Activated CD4-positive, alpha-beta T cell treated with anti-CD3 and anti-CD28 coated beads, Interleukin-2, amount 50 U/mL, for 48 hours (primary cell): Measurements from ENCODE around the gene SFMBT2.

Experiments used
- DNase-seq, 2 experiments: peaks; one replicate each; pipeline ENCODE4 v3.0.0-alpha.2; 2020

SFMBT2 gene

DNA sequence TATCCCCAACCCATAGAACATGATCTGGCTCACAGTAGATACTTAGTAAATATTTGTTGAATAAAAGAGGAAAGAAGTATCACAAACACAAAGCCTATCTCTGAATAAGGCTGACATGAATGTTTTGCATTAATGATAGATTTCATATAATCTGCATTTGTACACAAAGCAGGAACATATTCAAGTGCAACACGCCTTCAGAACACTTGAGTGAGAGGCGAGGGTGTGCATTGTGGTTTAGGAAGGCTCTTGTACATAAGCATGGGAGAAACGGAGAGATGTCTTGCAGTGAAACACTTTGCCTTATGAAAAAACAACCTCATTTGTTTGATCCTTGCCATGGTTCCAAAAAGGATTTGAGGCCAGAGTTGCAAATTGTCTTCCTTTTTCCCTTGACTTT is 14.1 kb upstream of the SFMBT2 start:
- DNase-seq = no peak

DNA sequence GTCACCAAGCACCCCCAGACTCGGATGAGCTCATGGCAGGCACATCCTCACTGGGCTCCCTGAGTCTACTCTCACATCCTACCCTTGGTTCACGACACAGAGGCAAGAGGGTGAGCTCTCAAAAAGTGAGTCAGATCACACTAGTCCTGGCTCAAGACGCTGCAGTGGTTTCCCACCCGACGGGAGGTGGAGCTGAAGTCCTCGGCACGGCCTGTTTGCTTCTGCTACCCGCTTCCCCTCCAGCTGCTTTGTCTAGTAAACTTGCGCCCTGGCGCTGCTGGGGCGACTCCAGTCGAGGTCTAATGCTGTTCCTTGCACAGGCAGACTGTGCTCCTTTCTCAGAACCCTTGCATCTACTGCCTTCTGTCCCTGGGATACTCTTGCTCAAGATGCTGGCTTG is 13.5 kb upstream of the SFMBT2 start:
- DNase-seq = no peak

GRCh38 chr10:7423521-7423920 is 12.7 kb upstream of the SFMBT2 start:
- no peak for DNase-seq

DNA sequence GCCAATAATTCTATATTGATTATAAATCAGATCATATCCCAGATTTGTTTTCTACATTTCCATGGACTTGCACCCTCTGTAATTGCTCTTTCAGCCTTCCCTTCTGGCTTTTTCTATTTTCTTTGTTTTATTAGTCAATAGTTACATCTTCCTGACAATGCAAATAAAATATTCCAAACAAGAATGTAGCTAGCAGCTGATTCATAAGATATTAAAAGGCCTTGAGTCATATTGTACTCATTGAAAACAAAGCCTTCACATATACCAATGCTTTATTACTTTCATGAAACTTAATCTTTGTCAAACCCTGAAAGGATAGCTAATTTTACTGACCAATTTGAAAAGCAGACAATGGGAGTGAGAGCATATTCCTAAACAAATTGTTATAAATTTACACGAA is 10.7 kb upstream of the SFMBT2 start:
- no peak for DNase-seq

DNA sequence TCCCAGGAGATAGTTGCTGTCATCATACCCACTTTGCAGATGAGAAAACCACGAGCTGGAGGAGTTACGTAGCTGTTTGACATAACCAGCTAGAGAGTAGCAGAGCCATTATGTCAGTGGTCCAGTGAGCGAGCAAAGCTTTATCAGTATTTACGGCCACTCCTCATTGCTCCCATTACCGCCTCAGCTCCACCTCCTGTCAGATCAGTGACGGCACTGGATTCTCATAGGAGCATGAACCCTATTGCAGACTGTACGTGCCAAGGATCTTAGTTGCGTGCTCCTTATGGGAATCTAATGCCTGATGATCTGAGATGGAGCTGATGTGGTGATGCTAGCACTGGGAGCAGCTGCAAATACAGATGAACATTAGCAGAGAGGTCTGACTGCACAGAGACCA is 9.2 kb upstream of the SFMBT2 start:
- no peak for DNase-seq

DNA sequence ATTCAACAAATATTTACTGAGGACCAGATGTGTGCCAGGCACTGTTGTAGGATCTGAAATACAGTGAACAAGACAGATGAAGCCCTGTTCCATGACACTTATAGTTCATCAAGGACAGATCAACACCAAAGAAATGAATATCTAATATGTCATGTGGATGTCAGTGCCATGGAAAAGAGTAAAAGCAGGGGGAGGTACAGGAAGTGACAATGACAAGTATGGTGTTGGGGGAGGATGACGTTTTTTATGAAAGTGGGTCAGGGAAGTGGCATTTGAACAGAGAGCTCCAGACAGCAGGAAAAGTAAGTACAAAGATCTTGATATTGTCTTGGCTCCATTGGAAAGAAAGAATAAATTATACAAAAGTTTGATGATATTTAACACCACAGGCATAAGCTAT is 7.0 kb upstream of the SFMBT2 start:
- no peak for DNase-seq

GRCh38 chr10:7417103-7417623 is 6.3 kb upstream of the SFMBT2 start:
- DNase-seq = no peak

- DNase-seq = no peak
Measured at GRCh38 chr10:7414766-7415165, 3.9 kb upstream of the SFMBT2 start.

DNA sequence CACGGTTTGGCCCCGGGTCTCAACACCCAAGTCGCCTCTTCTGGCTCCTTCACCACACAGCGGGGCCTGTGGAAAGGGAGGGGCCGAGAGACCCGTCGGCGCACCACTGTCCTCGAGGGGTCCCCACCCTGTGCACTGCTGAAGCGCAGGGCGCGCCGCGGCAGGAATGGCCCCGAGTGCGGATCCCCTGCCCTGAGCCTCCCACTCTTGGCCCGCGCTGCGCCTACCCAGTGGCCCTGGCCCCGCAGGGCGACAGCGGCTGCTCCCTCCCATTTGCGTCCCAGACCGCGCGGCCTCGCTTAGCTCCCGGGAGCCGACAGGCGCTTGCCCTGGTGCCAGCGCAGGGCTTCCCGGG is 2.1 kb upstream of the SFMBT2 start:
- no peak for DNase-seq

- peak; percentile 40 to 60 for DNase-seq
Measured at GRCh38 chr10:7412237-7412927, 1.5 kb upstream of the SFMBT2 start.

DNA sequence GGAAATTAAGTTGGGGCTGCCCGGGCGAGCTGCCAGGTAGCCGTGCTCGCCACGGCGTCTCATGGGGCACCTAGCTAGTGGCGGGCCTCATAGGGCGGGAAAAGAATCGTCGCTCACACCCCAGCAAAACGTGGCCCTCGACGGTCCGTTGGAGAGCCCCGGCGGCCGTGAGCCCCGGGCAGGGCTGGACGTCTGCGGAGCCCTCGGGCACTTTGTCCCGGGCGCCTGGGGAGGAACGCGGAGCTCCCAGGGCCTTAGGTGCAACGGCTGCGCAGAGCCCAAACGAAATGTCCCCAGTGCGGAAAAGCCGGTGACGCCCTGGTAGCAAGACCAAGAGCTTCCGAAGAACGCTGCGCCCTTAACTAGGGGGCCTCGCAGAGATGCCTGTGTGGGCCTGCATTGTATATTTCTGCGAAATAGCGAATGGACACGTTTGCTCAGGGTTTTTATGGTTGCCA is 866 bp upstream of the SFMBT2 start:
- DNase-seq = peak; percentile 26 to 27

- DNase-seq = peak; percentile 46 to 60
Measured at GRCh38 chr10:7410301-7410861, 453 bp downstream of the SFMBT2 start.

GRCh38 chr10:7409732-7410168 is 1.1 kb downstream of the SFMBT2 start:
- peak; percentile 33 to 54 for DNase-seq

DNA sequence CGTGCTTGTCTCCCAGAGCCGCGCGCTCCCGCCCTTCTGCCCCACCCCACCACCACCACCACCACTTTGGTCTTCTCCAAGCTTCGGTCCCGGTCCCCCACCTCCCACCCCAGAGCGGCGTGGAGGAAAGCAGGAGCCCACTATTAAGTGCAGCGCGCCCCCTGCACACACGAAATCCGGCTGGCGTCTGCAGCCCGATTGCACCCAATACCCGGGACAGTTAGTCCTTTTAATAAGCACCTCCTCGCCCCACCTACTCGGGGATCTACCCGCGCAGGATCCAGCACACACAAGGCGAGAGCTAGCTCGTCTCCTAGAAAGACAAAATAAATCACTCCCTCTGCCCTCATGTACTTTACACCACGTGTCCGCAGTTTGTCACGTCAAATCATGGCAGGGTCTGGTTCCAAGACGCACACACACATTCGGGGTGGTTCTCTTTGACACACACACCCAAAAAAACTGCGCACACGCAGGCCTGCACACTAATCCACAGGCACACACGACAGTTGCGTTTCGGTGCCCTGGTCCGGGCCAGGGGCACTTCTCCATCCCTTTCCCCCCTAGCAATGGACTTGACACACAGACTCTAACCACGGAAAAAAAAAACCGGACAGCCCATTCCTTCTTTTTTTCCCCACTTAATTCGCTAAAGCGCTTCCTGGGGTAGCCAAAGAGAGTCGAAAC is 1.6 kb downstream of the SFMBT2 start:
- peak; percentile 56 to 65 for DNase-seq

- DNase-seq = peak; percentile 59 to 65
Measured at GRCh38 chr10:7408291-7409044, 2.4 kb downstream of the SFMBT2 start.

- DNase-seq = peak; percentile 52 to 54
Measured at GRCh38 chr10:7407368-7408290, 3.2 kb downstream of the SFMBT2 start.

GRCh38 chr10:7406712-7407333 is 4.0 kb downstream of the SFMBT2 start:
- no peak for DNase-seq

DNA sequence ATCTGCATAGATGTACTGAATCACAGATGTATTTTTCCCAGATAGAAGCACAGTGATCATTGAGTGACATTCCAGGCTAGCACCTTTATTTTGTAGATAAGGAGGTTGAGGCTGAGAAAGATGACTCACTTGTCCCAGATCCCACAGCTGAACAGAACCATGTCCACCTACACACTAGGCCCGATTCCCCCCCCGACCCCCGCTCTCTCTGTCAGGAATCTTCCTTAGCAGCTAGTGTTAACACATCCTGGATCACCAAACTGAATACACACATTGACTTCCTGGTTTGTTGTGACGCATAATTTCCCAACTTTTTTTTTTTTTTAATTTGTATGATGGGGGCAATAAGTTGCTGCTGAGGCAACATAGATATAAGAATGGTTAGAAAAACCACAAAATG is 5.2 kb downstream of the SFMBT2 start:
- peak in 1 of 2 experiments; percentile 21 for DNase-seq

DNA sequence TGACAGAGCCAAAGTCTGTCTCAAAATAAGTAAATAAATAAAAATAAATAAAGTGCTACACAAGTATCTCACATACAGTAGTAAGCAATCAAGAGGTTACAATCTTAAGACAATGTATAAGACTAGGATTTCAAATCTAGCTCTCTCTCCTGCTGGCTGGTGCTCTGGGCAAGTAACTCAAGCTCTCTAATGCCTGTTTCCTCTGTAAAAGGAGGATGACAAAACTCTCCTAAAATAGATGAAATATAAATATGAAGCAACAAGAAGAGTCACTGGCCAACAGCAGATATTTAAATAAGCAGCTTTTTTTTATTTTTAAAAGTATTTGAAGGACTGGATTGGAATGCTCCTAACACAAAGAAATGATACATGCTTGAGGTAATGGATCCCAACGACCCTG is 7.2 kb downstream of the SFMBT2 start:
- DNase-seq = no peak

DNA sequence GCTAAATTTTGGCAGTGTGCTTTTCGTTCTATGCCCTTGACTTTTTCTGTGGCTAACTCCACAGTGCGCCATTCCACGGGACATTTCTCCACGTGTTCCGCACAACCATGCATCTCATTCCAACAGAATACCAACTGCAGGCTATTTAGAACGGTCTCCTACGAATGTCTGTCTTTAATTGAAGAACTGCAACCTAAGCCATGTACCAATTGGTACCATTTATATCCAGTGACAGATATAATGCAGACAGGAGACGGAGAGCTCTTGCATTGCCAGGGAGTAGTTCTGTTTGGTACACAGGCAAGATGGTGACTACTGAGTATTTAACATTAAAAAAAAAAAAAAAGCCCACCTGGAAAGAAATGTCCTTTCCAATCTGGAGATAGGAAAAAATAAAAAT is 9.1 kb downstream of the SFMBT2 start:
- DNase-seq = no peak

- DNase-seq = no peak
Measured at GRCh38 chr10:7401156-7401555, 9.7 kb downstream of the SFMBT2 start.
